Measurements from ENCODE around the gene LRRC9.
"Not testable (repeated sequence)": the region's sequence is repeated elsewhere in the genome, so short reads cannot be mapped to it uniquely, and the experiment has no call there.

Gene LRRC9

GRCh38 chr14:60097974-60098373, 178.0 kb downstream of the LRRC9 start:
- H3K79me2 ChIP-seq (ENCODE audit: control insufficient read depth, low read length) = peaks cover 96% of the 10 kb centered on the region
- H3K4me3 ChIP-seq (ENCODE audit: low read length) = no peak overlapping the region
- no peak overlapping the region for H3K4me2 ChIP-seq (ENCODE audit: low read length)
- H3K4me1 ChIP-seq (ENCODE audit: control insufficient read depth, low read length) = peaks cover 29% of the 10 kb centered on the region
- no peaks in the 10 kb centered on the region for H3K27me3 ChIP-seq (ENCODE audit: control insufficient read depth, low read length)
- no peaks in the 10 kb centered on the region for H3F3A ChIP-seq (ENCODE audit: control insufficient read depth, insufficient read depth)
- no peak overlapping the region for H3K27ac ChIP-seq (ENCODE audit: low read depth, low read length)
- TF ChIP-seq EZH2phosphoT487 (IDR thresholded peaks at IDR 0.05; ENCODE audit: borderline replicate concordance, low read length) (no peak), CTCF (IDR thresholded peaks at IDR 0.05; ENCODE audit: low read depth, low read length, poor library complexity, severe bottlenecking) (no peak)
- H4K20me1 ChIP-seq (ENCODE audit: control insufficient read depth, insufficient read depth, low read depth, low read length) = no peaks in the 10 kb centered on the region
- H3K9me2 ChIP-seq (replicated peaks; ENCODE audit: control insufficient read depth, low read length) = no peaks in the 10 kb centered on the region
- H3K9me3 ChIP-seq (ENCODE audit: control insufficient read depth, insufficient read depth, low read length) = no peaks in the 10 kb centered on the region
- peaks cover 34% of the 10 kb centered on the region for H3K36me3 ChIP-seq (ENCODE audit: control insufficient read depth, low read length)

- H3F3A ChIP-seq (ENCODE audit: control insufficient read depth, insufficient read depth); H3K4me2 ChIP-seq (ENCODE audit: low read length); H3K9me2 ChIP-seq (replicated peaks; ENCODE audit: control insufficient read depth, low read length); H4K20me1 ChIP-seq (ENCODE audit: control insufficient read depth, insufficient read depth, low read depth, low read length); H3K27me3 ChIP-seq (ENCODE audit: control insufficient read depth, low read length); H3K27ac ChIP-seq (ENCODE audit: low read depth, low read length); H3K4me3 ChIP-seq (ENCODE audit: low read length); H3K9me3 ChIP-seq (ENCODE audit: control insufficient read depth, insufficient read depth, low read length): not testable (repeated sequence)
- Histone ChIP-seq H3K4me1 (ENCODE audit: control insufficient read depth, low read length) (peaks cover 14% of the 10 kb centered on the region), H3K36me3 (ENCODE audit: control insufficient read depth, low read length) (peaks cover 24% of the 10 kb centered on the region), H3K79me2 (ENCODE audit: control insufficient read depth, low read length) (peaks cover 93% of the 10 kb centered on the region)
Observed at GRCh38 chr14:60099855-60100254, 179.9 kb downstream of the LRRC9 start.

GRCh38 chr14:60101786-60102185, 181.8 kb downstream of the LRRC9 start:
- H3K79me2 ChIP-seq (ENCODE audit: control insufficient read depth, low read length) = peaks cover 91% of the 10 kb centered on the region
- peaks cover 20% of the 10 kb centered on the region for H3K36me3 ChIP-seq (ENCODE audit: control insufficient read depth, low read length)
- 0 out of 2 replicates have a peak, but pooled peaks cover 6% of the 10 kb centered on the region for H3K4me1 ChIP-seq (ENCODE audit: control insufficient read depth, low read length)
- H4K20me1 ChIP-seq (ENCODE audit: control insufficient read depth, insufficient read depth, low read depth, low read length) = no peaks in the 10 kb centered on the region
- H3F3A ChIP-seq (ENCODE audit: control insufficient read depth, insufficient read depth) = no peaks in the 10 kb centered on the region
- no peak overlapping the region for H3K4me2 ChIP-seq (ENCODE audit: low read length)
- no peaks in the 10 kb centered on the region for H3K27me3 ChIP-seq (ENCODE audit: control insufficient read depth, low read length)
- H3K27ac ChIP-seq (ENCODE audit: low read depth, low read length) = no peak overlapping the region
- H3K9me2 ChIP-seq (replicated peaks; ENCODE audit: control insufficient read depth, low read length) = no peaks in the 10 kb centered on the region
- no peaks in the 10 kb centered on the region for H3K9me3 ChIP-seq (ENCODE audit: control insufficient read depth, insufficient read depth, low read length)
- no peak overlapping the region for H3K4me3 ChIP-seq (ENCODE audit: low read length)
- TF ChIP-seq CTCF (IDR thresholded peaks at IDR 0.05; ENCODE audit: low read depth, low read length, poor library complexity, severe bottlenecking) (no peak), EZH2phosphoT487 (IDR thresholded peaks at IDR 0.05; ENCODE audit: borderline replicate concordance, low read length) (no peak)

- Histone ChIP-seq H3K9me2 (replicated peaks; ENCODE audit: control insufficient read depth, low read length) (no peaks in the 10 kb centered on the region), H3K27me3 (ENCODE audit: control insufficient read depth, low read length) (no peaks in the 10 kb centered on the region), H3K4me2 (ENCODE audit: low read length) (no peak overlapping the region), H3F3A (ENCODE audit: control insufficient read depth, insufficient read depth) (no peaks in the 10 kb centered on the region), H3K9me3 (ENCODE audit: control insufficient read depth, insufficient read depth, low read length) (no peaks in the 10 kb centered on the region), H4K20me1 (ENCODE audit: control insufficient read depth, insufficient read depth, low read depth, low read length) (no peaks in the 10 kb centered on the region), H3K4me1 (ENCODE audit: control insufficient read depth, low read length) (0 out of 2 replicates have a peak, but pooled peaks cover 6% of the 10 kb centered on the region), H3K4me3 (ENCODE audit: low read length) (no peak overlapping the region), H3K27ac (ENCODE audit: low read depth, low read length) (no peak overlapping the region), H3K79me2 (ENCODE audit: control insufficient read depth, low read length) (peaks cover 84% of the 10 kb centered on the region), H3K36me3 (ENCODE audit: control insufficient read depth, low read length) (peaks cover 16% of the 10 kb centered on the region)
- TF ChIP-seq EZH2phosphoT487 (IDR thresholded peaks at IDR 0.05; ENCODE audit: borderline replicate concordance, low read length) (no peak), CTCF (IDR thresholded peaks at IDR 0.05; ENCODE audit: low read depth, low read length, poor library complexity, severe bottlenecking) (no peak)
Observed at GRCh38 chr14:60102389-60102788, 182.4 kb downstream of the LRRC9 start.
